Kidney (tissue), 14 donors: ENCODE results near the gene CD163. TPM values are rescaled to one million over a fixed set of nuclear protein-coding genes. Genes with fewer than 3 reads are reported as not detected.

Experiments
- DNase-seq, 5 donors: peaks; one replicate each; pipeline ENCODE4 v3.0.0-alpha.2; 2013 to 2020
- FAIRE-seq: peaks from 2 replicates; lab custom pipeline; 2012; peaks lifted over from hg19 to GRCh38; lab: Jason Lieb, UNC
- H3K27ac ChIP-seq, 2 donors: one replicate each; pipeline ENCODE4 v1.7.0; 2013; ENCODE audit warnings: low read depth in 2 of 2, low read length in 2 of 2, inconsistent platforms in 1 of 2
- H3K27me3 ChIP-seq: one replicate; pipeline ENCODE4 v1.7.1; 2013; ENCODE audit warnings: low read length, inconsistent platforms; ENCODE audit not compliant: control insufficient read depth, insufficient read depth
- H3K36me3 ChIP-seq, 3 donors: one replicate each; pipeline versions ENCODE4 v1.7.0 to v1.7.1; 2013; ENCODE audit warnings: low read length in 3 of 3, control low read depth in 1 of 3, inconsistent platforms in 1 of 3; ENCODE audit not compliant: insufficient read depth in 3 of 3, control insufficient read depth in 2 of 3
- H3K4me1 ChIP-seq, 3 donors: one replicate each; pipeline versions ENCODE4 v1.7.0 to v1.7.1; 2013; ENCODE audit warnings: low read length in 3 of 3, inconsistent platforms in 1 of 3, low read depth in 1 of 3; ENCODE audit not compliant: control insufficient read depth in 2 of 3, insufficient read depth in 2 of 3
- H3K4me3 ChIP-seq, 3 donors: one replicate each; pipeline versions ENCODE4 v1.7.0 to v1.8.1; 2013; ENCODE audit warnings: low read length in 3 of 3, control low read depth in 1 of 3, inconsistent platforms in 1 of 3
- H3K9ac ChIP-seq, 3 donors: one replicate each; pipeline versions ENCODE4 v1.7.0 to v1.7.1; 2013; ENCODE audit warnings: low read length in 3 of 3, control low read depth in 1 of 3, inconsistent platforms in 1 of 3
- H3K9me3 ChIP-seq, 3 donors: one replicate each; pipeline versions ENCODE4 v1.7.0 to v1.7.1; 2013; ENCODE audit warnings: low read length in 3 of 3, control low read depth in 1 of 3, inconsistent platforms in 1 of 3; ENCODE audit not compliant: control insufficient read depth in 2 of 3, insufficient read depth in 1 of 3
- intact Hi-C: fragments of 100-400 bp; cut with DNase I; formaldehyde crosslinking; loops from one replicate; pipeline ENCODE4 v1.11.1; 2022
- polyA plus RNA-seq: library from polyadenylated mRNA; stranded (reverse); fragments of 350-450 nt; fragmentation: Illumina TruSeq; extraction: RNeasy Lipid Tissue Mini Kit (QIAGEN cat#74804); gene quantifications from one replicate; pipeline ENCODE4 v1.2.3, GENCODE V29; 2014; ENCODE audit warnings: low read depth, low replicate concordance; ENCODE audit not compliant: insufficient read depth
- total RNA-seq: library from RNA; stranded (reverse); fragmentation: NEBNext Ultra II Directional; extraction: Animal tissue kit (Norgen Biotek cat#: 25700); gene quantifications from one replicate; pipeline ENCODE4 v1.2.1, GENCODE V29; 2021
- TF ChIP-seq, protein P1 (sequence below): IDR thresholded peaks from 3 replicates; pipeline ENCODE4 v1.5.1; 2012; ENCODE audit warnings: mild to moderate bottlenecking, moderate library complexity, borderline replicate concordance; ENCODE audit not compliant: insufficient read depth; ENCODE audit errors: extremely low read depth
- donor health status: control.
- donor health status: control.
- donor health status: control.
- donor health status: control.
- donor health status: control.
- donor health status: DM: yes; HTN: yes; CAD: no.
- donor health status: Normal renal cell carcinoma (clear cell type).

CD163 gene
- total and polyA plus RNA-seq, 2 donors from 2014 or later, result 22.8 to 329 TPM

DNA sequence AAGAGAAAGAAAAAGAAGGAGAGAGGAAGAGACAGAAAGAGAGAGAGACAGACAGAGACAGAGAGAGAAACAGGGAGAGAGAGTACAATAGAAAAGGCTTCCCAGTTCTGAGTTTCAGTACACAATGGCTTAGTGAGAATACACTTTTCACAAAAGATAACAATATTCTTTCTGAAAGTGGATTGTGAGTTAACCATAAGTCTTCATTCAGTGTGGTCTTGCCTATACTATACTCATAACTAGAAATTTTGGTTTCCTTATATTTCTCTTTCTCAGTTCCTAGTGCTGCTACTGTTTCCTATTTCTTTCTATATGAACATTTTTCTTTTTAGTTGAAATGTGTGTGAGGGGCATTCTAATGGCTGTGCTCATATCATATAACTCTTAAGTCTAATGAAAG lies 68.9 kb downstream of the CD163 start:
- intact Hi-C loops, result no loop called here
- TF ChIP-seq, protein P1, sequence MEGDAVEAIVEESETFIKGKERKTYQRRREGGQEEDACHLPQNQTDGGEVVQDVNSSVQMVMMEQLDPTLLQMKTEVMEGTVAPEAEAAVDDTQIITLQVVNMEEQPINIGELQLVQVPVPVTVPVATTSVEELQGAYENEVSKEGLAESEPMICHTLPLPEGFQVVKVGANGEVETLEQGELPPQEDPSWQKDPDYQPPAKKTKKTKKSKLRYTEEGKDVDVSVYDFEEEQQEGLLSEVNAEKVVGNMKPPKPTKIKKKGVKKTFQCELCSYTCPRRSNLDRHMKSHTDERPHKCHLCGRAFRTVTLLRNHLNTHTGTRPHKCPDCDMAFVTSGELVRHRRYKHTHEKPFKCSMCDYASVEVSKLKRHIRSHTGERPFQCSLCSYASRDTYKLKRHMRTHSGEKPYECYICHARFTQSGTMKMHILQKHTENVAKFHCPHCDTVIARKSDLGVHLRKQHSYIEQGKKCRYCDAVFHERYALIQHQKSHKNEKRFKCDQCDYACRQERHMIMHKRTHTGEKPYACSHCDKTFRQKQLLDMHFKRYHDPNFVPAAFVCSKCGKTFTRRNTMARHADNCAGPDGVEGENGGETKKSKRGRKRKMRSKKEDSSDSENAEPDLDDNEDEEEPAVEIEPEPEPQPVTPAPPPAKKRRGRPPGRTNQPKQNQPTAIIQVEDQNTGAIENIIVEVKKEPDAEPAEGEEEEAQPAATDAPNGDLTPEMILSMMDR, result no peak

GRCh38 chr12:7433276-7433822 lies 70.2 kb downstream of the CD163 start:
- FAIRE-seq, result no peak
- Histone ChIP-seq H3K4me1 (no peaks in the 10 kb centered on the region), H3K27me3 (no peaks in the 10 kb centered on the region), H3K27ac (no peak overlapping the region), H3K4me3 (no peak overlapping the region), H3K9ac (no peak overlapping the region), H3K9me3 (no peaks in the 10 kb centered on the region), H3K36me3 (no peaks in the 10 kb centered on the region)
- DNase-seq, result no peak
- TF ChIP-seq, protein P1, result no peak
- intact Hi-C loops, result no loop called here

More for the DNA sequence above, 68.9 kb downstream of the CD163 start:
- Histone ChIP-seq H3K9me3 (no peaks in the 10 kb centered on the region), H3K36me3 (no peaks in the 10 kb centered on the region), H3K4me1 (no peaks in the 10 kb centered on the region), H3K27me3 (no peaks in the 10 kb centered on the region), H3K9ac (no peak overlapping the region), H3K27ac (no peak overlapping the region), H3K4me3 (no peak overlapping the region)
- FAIRE-seq (no peak), DNase-seq (no peak)

DNA sequence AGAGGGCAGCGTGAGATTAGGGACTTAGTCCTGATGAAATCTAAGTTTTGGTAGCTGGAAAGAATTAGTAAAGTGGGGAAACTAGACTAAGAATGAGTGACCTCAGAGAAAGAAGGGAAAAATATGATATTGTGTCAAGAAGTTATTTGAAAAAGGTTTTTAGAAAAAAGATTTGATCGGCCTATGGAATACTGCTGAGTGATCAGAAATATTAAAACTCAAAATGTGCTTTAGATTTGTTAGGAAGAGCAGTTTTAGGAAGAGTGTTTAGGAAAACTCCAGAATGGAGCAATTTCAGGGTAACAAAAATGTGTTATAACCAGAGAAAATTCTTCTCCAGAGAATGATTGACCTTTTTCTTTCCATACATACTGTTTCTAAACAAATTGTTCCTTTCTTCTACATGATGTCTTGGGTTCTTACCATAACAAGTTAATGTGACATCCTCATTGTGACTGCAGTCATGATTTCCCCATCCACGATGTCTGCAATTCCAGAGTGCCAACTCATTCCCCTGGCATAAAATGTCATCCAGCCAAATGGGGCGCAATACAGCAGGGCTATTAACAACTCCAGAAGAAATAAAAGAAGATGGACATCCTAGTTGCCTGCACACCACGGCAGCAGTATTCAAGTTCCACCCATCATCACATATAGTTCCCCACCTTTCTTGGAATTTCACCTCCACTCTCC lies 71.4 kb downstream of the CD163 start:
- Histone ChIP-seq H3K4me3 (no peak overlapping the region), H3K27me3 (no peaks in the 10 kb centered on the region), H3K4me1 (no peaks in the 10 kb centered on the region), H3K27ac (no peak overlapping the region), H3K9me3 (no peaks in the 10 kb centered on the region), H3K36me3 (no peaks in the 10 kb centered on the region), H3K9ac (no peak overlapping the region)
- intact Hi-C loops, result no loop called here
- TF ChIP-seq, protein P1, result no peak
- no peak for DNase-seq
- FAIRE-seq, result no peak

Other genes with a start within 250 kb of the CD163 start
- not detected for gene ACSM4, start 199.7 kb downstream of the CD163 start, total RNA-seq
- gene ACSM4, start 199.7 kb downstream of the CD163 start, polyA plus RNA-seq, result not detected
- gene CD163L1, start 59.6 kb downstream of the CD163 start, total RNA-seq, result 7.0 TPM
- gene CD163L1, start 59.6 kb downstream of the CD163 start, polyA plus RNA-seq, result 8.5 TPM
- not detected for gene APOBEC1, start 162.1 kb upstream of the CD163 start, total RNA-seq
- not detected for gene APOBEC1, start 162.1 kb upstream of the CD163 start, polyA plus RNA-seq
- gene GDF3, start 192.0 kb upstream of the CD163 start, total RNA-seq, result 0.66 TPM
- 1.6 TPM for gene GDF3, start 192.0 kb upstream of the CD163 start, polyA plus RNA-seq
- not detected for gene DPPA3, start 207.7 kb upstream of the CD163 start, total RNA-seq
- gene DPPA3, start 207.7 kb upstream of the CD163 start, polyA plus RNA-seq, result not detected
- not detected for gene CLEC4C, start 243.6 kb upstream of the CD163 start, total RNA-seq
- not detected for gene CLEC4C, start 243.6 kb upstream of the CD163 start, polyA plus RNA-seq